SJCRH30 (cell line): ENCODE results near the gene TMEM115. TPM values are rescaled to one million over a fixed set of nuclear protein-coding genes. Genes with fewer than 3 reads are reported as not detected.
A peak's percentile ranks its signal among the peaks of the same experiment; 100 is the strongest.

Experiments
- DNase-seq, 2 experiments: peaks; one replicate each; pipeline ENCODE4 v3.0.0-alpha.2; 2015 to 2020
- H3K27ac ChIP-seq: fragments of 250-450 bp; sonication (Bioruptor Pico); 2 replicates; pipeline ENCODE4 v1.5.1; 2020; ENCODE audit warnings: mild to moderate bottlenecking, moderate library complexity
- H3K27me3 ChIP-seq: fragments of 250-450 bp; sonication (Bioruptor Pico); 2 replicates; pipeline ENCODE4 v1.5.1; 2020; ENCODE audit warnings: mild to moderate bottlenecking, moderate library complexity
- H3K36me3 ChIP-seq: fragments of 250-450 bp; sonication (Bioruptor Pico); 2 replicates; pipeline ENCODE4 v1.5.1; 2020; ENCODE audit warnings: mild to moderate bottlenecking, moderate library complexity
- H3K4me1 ChIP-seq: fragments of 250-450 bp; sonication (Bioruptor Pico); 2 replicates; pipeline ENCODE4 v1.5.1; 2020; ENCODE audit warnings: mild to moderate bottlenecking, moderate library complexity
- H3K4me3 ChIP-seq: fragments of 250-450 bp; sonication (Bioruptor Pico); 2 replicates; pipeline ENCODE4 v1.5.1; 2020; ENCODE audit warnings: mild to moderate bottlenecking, moderate library complexity
- H3K9me3 ChIP-seq: fragments of 250-450 bp; sonication (Bioruptor Pico); replicated peaks from 2 replicates; pipeline ENCODE4 v1.5.1; 2020; ENCODE audit warnings: mild to moderate bottlenecking, moderate library complexity
- total RNA-seq: library from RNA; depleted of rRNA; stranded (reverse); fragments of >200 nt; shearing (Covaris generic); gene quantifications from 2 replicates; pipeline ENCODE4 v1.2.3, GENCODE V29; 2014

The TMEM115 gene
- total RNA-seq, 1 experiment from 2014 or later: 27.2 TPM

DNA sequence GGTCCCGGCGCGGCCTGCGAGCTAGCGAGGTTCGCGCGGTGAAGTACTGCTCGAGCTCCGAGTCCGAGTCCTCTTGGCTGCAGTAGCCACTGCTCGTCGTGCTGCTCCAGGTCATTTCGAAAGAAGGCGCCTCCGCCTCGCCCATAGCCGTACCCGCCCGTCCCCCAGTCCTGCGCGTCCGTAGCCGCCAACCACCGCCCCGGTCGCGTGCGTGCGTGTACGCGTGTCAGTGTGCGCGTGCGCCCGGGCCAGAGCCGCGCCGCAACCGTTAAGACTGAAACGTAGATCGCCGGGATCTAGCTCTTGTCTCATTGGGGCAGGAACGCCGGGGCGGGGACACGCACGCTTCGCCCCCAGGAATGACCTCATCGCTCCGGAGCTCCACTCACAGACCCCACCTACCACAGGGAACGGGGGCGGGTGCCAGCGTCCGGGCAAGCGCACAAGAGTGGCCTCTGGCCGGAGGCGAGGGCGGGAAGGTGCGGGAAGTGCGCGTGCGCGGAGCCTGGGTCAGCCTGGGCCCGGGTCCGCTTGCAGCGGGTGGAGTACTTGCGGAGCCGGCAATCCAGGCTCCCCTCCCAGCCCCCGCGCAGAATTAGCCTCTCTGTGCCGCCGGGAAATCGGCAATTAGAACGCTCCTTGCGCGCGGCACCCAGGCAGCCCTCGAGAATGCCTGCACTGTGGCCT, 22.0 kb downstream of the TMEM115 start:
- DNase-seq: peak; percentile 98 to 99
- H3K27me3 ChIP-seq: no peaks in the 10 kb centered on the region
- peak overlapping the region; percentile 67 for H3K27ac ChIP-seq
- H3K4me3 ChIP-seq: peak overlapping the region; percentile 79
- H3K4me1 ChIP-seq: peaks cover 4% of the 10 kb centered on the region; the same call in 1 of the 2 replicates
- H3K9me3 ChIP-seq: no peaks in the 10 kb centered on the region
- 0 out of 2 replicates have a peak, but pooled peaks cover under 1% of the 10 kb centered on the region for H3K36me3 ChIP-seq

DNA sequence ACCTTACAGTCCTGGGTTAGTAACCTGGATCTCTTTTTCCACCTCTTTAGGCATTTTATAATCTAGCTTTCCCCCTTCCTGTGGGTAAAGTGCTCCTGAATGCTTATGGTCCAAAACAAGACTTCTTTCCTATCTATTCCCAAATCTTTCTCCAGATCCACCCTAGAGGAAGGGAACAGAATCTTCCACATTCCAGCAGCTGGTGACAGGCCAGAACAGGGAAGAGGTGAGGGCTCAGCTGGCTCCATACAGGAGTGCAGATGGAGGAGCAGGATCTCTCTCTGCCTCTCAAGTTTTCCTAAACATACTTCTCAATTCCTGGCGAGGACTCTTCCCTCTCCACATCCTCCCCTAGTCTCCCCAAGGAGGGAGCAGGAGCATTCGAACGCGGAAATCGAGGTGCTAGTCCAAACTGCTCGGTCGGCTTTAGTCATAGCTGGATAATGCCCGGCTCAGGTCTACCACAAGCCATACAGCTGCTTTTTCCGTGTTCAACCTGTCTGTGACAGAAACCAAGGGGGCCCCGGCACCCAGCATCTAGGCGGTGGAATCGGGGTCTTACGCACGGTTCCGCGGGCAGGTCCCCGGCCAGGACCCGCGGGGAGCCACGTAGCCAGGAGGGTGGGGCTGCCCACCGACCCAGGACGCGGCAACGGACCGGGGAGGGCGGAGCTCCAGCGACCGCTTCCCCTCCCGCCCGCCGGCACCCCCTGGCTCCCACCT, 22.7 kb downstream of the TMEM115 start:
- H3K27me3 ChIP-seq: no peaks in the 10 kb centered on the region
- peaks cover 4% of the 10 kb centered on the region; the same call in 1 of the 2 replicates for H3K4me1 ChIP-seq
- H3K4me3 ChIP-seq: peak overlapping the region; percentile 79
- DNase-seq: peak in 1 of 2 experiments; percentile 38
- peaks cover 6% of the 10 kb centered on the region; the same call in 1 of the 2 replicates for H3K36me3 ChIP-seq
- peak overlapping the region; percentile 67 for H3K27ac ChIP-seq
- no peaks in the 10 kb centered on the region for H3K9me3 ChIP-seq

DNA sequence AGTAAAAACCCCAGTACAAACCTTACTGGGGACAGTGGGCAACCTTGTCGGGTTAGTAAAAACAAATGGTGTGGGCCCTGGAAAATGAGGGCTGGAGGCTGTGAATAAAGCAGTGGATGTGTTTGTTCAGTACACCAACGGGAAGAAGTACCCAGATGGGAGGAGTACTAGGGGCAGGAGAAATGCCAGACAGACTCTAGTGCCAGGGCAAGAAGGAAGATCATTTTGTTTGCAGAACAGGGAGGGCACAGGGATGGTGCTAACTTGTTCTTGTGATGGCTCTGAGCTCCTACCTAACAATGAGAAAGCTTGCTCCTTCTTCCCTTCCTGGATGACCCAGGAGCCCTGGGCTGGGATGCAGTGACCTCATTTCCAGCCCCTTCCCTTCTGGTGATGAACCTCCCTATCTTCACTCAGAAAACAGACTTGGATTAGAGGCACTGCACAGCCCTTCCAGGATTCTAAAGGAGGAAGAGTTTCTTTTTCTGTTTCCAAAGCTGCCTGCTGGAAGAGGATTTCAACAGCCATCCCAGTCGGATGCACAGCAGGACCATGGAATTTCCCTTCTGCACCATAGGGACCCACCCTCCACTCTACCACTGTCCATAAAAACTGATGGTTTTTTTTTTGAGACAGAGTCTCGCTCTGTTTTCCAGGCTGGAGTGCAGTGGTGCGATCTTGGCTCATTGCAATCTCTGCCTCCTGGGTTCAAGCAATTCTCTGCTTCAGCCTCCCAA, 24.8 kb downstream of the TMEM115 start:
- H3K9me3 ChIP-seq: no peaks in the 10 kb centered on the region
- H3K27ac ChIP-seq: no peak overlapping the region
- H3K4me3 ChIP-seq: no peak overlapping the region
- peaks cover 4% of the 10 kb centered on the region; the same call in 1 of the 2 replicates for H3K4me1 ChIP-seq
- no peaks in the 10 kb centered on the region for H3K27me3 ChIP-seq
- no peak for DNase-seq
- peaks cover 23% of the 10 kb centered on the region; the same call in 1 of the 2 replicates for H3K36me3 ChIP-seq

DNA sequence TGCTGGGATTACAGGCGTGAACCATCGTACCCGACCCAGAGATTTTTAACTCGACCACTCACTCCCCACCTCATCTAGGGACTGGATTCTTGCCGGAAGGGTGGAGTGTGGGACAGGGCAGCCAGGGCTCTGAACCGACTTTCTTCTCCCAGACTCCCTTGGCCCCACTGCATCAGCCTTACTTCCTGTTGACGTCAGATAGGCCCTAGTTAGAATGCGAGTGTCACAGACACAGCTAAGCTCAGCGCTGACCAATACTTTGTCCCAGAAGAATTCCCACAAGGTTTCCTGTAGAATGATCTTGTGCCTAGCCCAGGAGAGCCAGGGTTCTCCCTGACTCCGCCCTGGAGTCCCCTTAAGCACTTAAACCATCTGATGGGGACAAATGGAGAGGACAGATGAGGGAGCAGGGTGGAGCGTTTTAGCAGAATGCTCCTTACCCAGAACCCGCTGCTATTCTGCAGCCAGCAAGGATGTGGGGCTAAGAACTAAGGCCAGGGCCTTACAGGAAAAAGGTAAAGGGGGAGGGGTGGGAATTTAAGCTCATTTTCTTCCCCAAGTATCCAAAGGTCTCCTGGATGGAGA, 25.5 kb downstream of the TMEM115 start:
- peaks cover 4% of the 10 kb centered on the region; the same call in 1 of the 2 replicates for H3K4me1 ChIP-seq
- H3K9me3 ChIP-seq: no peaks in the 10 kb centered on the region
- no peak overlapping the region for H3K4me3 ChIP-seq
- no peaks in the 10 kb centered on the region for H3K27me3 ChIP-seq
- DNase-seq: no peak
- H3K27ac ChIP-seq: no peak overlapping the region
- H3K36me3 ChIP-seq: peaks cover 23% of the 10 kb centered on the region; the same call in 1 of the 2 replicates

DNA sequence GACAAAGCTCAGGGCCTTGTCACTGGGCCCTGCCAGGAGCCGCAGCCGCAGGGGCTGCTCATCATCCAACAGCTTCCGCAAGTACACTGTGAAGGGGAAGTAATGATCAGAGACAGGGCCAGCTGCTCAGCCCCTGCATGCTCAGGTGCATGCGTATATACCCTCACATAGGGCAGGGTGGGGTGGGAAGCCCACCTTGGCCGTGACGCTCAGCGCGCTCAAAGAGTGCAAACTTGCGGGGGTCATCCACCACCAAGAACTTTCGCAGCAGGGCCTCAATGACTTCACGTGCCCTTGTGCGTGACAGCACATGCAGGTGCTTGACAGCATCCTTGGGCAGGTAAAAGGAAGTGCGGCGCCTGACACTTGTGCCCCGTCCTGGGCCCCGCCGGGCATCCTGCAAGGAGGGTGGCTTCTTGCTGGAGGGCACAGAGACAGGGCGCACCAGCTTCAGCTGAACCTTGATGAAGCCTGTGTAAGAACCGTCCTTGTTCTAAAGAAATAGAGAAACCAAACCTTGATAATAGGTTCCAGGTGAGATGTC, 27.9 kb downstream of the TMEM115 start:
- peaks cover 23% of the 10 kb centered on the region; the same call in 1 of the 2 replicates for H3K36me3 ChIP-seq
- no peak overlapping the region for H3K27ac ChIP-seq
- H3K4me1 ChIP-seq: peaks cover 4% of the 10 kb centered on the region; the same call in 1 of the 2 replicates
- H3K9me3 ChIP-seq: no peaks in the 10 kb centered on the region
- H3K27me3 ChIP-seq: no peaks in the 10 kb centered on the region
- DNase-seq: no peak
- H3K4me3 ChIP-seq: no peak overlapping the region

DNA sequence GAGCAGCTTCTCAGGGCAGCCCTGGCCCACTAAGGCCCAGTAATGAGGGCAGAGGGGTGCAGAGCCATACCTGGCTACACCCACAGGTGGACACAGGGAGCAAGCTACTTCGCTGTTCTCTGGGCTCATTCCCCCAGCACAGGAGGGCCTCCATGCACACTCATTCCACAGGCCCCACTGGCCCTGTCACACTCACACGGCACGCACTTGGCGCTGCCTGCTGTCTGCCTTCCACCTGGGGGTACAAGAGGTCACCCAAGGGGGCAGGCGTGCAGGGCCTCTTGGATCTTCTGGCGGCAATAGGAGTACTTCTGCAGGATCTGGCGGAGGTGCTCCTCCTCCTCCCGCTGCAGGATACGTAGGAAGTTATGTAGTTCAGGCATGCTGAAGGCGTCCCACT, 29.0 kb downstream of the TMEM115 start:
- Histone ChIP-seq H3K27me3 (no peaks in the 10 kb centered on the region), H3K36me3 (peaks cover 23% of the 10 kb centered on the region; the same call in 1 of the 2 replicates), H3K27ac (no peak overlapping the region), H3K4me1 (no peaks in the 10 kb centered on the region), H3K9me3 (no peaks in the 10 kb centered on the region), H3K4me3 (no peak overlapping the region)
- DNase-seq: no peak

DNA sequence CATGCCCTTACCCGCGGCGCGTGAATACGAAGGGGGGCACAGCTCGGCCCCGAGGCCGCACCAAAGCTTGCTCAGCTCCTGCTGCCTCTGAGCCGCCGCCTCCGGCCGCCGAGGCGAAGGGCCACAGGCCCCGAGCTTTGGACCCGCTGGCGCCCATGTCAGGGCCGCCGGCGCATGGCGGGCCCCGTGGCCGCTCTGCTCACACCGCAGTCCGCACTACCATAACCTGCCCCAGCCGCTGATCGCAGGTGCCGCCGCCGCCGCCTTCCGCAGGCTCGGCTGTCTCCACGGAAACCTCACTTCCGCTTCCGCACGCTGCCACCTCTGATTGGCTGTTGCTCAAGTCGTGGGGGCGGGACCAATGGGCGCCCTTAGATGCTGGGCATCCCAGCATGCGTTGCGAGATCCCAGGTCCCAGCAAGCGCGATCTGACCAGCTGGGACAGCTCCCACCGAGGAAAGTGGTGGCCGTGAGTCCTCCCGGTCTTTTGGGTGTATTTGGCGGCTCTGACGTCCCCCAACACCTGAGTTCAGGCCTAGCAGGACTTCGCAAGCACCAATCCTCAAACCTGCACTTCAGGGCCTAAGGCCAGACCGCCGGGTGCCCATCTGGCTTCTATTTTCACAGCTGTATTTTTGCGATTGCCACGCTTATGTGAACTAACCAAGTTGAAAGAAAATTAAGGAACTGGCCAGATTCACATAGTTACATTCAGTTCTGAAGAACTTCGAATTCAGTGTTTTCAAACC, 31.2 kb downstream of the TMEM115 start, which contains the start of gene TUSC2:
Gene TUSC2, minus strand, starts transcription at position 281 of the 749 bp plus-strand sequence. Its CDS starts 124 bp downstream, at position 157.
- no peaks in the 10 kb centered on the region for H3K27me3 ChIP-seq
- peak within 1 kb of the TSS; percentile 11; the same call in 1 of the 2 replicates for H3K27ac ChIP-seq
- DNase-seq: peak; percentile 95 to 97
- peaks cover 23% of the 10 kb centered on the region; the same call in 1 of the 2 replicates for H3K36me3 ChIP-seq
- peak within 1 kb of the TSS; percentile 90 for H3K4me3 ChIP-seq
- no peaks in the 10 kb centered on the region for H3K9me3 ChIP-seq
- H3K4me1 ChIP-seq: peaks cover 4% of the 10 kb centered on the region; the same call in 1 of the 2 replicates

DNA sequence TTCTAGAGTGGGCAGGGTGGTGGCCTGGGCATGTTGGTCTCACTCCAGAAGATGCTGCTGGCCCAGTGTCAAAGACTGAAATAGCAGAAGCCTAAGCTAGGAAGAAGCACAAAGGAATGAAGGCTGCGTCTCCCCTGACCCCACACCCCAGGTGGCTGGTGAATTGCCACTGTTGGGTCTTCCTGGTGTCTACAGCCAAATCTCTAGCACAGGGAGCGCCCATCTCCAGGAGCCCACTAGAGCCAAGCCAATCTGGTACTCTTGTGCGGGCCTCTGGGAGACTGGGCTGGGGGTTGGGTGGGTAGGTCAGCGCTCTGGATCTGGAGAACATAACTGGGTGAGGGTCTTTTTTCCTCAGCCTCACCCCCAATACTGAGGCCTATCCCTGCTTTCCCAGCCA, 32.2 kb downstream of the TMEM115 start:
- Histone ChIP-seq H3K4me3 (peak overlapping the region; percentile 90), H3K36me3 (peaks cover 20% of the 10 kb centered on the region; the same call in 1 of the 2 replicates), H3K27ac (no peak overlapping the region), H3K27me3 (no peaks in the 10 kb centered on the region), H3K9me3 (no peaks in the 10 kb centered on the region), H3K4me1 (peaks cover 4% of the 10 kb centered on the region; the same call in 1 of the 2 replicates)
- DNase-seq: no peak

DNA sequence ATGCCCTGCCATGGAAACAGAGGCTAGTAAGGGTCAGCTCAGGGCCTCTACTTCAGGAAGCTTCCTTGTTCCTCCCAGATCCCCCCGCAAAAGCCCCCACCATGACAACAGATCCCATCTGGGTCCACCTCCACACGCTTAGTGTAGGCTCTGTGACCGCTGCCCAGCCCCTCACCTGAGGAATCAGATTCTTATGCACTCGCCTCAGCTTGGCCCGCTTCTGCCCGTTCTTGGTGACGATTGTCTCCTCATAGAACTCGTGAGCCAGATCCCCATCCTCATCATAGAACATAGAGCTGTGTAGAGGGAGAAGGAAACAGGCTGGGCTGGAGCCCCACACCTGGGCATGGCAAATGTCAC, 33.2 kb downstream of the TMEM115 start:
- Histone ChIP-seq H3K27ac (no peak overlapping the region), H3K4me3 (no peak overlapping the region), H3K36me3 (peaks cover 12% of the 10 kb centered on the region; the same call in 1 of the 2 replicates), H3K9me3 (no peaks in the 10 kb centered on the region), H3K4me1 (peaks cover 4% of the 10 kb centered on the region; the same call in 1 of the 2 replicates), H3K27me3 (no peaks in the 10 kb centered on the region)
- DNase-seq: no peak

DNA sequence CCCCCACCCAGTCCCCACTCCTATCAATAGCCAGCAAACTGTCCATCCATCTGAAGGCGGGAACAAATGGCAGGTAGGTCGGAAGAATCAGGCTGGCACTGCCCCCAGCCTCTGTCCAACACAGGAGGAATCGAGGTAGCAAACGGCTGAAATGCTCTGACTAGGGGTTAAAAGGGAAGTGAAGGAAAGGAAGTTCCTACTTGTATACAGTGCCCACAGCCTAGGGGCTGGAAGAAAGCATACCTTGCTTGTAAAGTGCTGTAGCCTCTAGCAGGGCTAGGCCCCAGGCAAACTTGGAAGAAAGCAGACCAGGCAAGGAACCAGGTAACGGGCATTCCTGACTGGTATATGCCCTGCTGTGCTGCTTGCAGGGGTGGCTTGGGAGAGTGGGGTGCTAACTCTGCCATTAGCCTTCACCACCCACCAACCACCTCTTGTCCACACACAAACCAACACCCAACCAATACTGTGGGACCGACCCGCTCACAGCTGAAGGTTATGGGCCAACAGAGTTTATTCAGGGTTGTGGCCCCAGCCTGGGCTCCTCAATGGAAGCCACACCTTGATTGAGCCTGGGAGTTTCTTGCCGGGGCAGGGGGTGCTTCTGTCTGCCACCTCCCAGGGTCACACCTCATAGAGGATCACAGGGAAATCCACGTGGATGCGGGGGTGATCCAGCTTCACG, 33.7 kb downstream of the TMEM115 start:
- Histone ChIP-seq H3K36me3 (peaks cover 7% of the 10 kb centered on the region; the same call in 1 of the 2 replicates), H3K27ac (no peak overlapping the region), H3K9me3 (no peaks in the 10 kb centered on the region), H3K4me3 (no peak overlapping the region), H3K4me1 (peaks cover 4% of the 10 kb centered on the region; the same call in 1 of the 2 replicates), H3K27me3 (no peaks in the 10 kb centered on the region)
- DNase-seq: no peak

DNA sequence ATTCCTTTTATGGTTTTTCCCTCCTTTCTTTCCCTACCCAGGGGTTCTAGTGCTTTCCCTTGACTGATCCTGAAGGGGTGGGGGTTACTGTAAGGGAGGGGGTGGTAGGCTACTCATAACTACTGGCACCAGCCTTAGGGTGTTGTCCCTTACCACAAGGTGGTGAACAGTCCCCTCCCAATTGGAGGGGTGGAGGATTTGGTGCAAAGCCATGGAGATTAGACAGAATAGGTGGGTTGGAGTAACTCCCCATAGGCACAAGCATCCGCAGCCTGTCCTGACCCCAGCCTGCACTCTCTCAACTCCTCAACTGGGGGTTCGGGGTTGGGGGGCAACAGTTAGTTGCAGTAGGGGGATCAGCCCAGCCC, 34.2 kb downstream of the TMEM115 start:
- Histone ChIP-seq H3K27ac (no peak overlapping the region), H3K36me3 (peaks cover 4% of the 10 kb centered on the region; the same call in 1 of the 2 replicates), H3K4me3 (no peak overlapping the region), H3K4me1 (peaks cover 4% of the 10 kb centered on the region; the same call in 1 of the 2 replicates), H3K27me3 (no peaks in the 10 kb centered on the region), H3K9me3 (no peaks in the 10 kb centered on the region)
- DNase-seq: no peak

DNA sequence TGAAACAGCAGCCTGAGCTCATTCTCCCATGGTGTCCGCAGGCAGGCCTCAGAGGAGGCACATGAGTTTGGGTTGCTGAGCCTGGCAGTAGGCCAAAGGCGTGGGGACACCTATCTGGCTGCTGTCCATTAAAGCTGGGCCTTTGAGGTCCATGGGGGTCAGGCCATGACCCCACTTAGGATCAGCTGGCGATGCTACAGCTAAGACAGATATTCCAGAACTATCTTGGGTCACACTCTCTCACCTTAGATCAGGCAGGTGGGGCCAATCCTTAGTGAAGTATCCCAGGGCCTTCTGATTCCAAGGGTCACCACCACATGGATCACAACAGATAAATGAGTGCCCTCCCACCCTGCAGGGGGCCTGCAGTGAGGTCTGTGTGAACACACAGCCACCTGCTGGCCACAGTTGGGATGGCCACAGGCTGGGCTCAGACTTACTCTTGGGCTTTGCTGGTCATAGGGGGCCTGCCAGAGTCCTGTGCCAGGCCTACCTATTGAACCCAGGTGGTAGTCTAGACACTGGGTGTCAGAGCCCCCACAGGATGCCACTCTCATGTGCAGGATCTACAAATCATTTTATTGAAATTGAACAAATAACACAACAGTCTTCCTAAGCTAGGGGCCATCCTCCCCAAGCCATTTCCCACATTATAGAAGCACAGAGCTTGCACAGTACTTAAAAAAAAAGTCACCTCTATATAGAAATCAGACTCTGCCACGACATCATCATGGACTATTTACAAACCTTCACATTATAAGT, 34.8 kb downstream of the TMEM115 start:
- Histone ChIP-seq H3K4me1 (peaks cover 4% of the 10 kb centered on the region; the same call in 1 of the 2 replicates), H3K4me3 (no peak overlapping the region), H3K27me3 (no peaks in the 10 kb centered on the region), H3K27ac (no peak overlapping the region), H3K36me3 (no peaks in the 10 kb centered on the region; the same call in 1 of the 2 replicates), H3K9me3 (no peaks in the 10 kb centered on the region)
- DNase-seq: peak; percentile 75 to 83
